ENCODE results near the gene DUSP28.

DUSP28 gene

DNA sequence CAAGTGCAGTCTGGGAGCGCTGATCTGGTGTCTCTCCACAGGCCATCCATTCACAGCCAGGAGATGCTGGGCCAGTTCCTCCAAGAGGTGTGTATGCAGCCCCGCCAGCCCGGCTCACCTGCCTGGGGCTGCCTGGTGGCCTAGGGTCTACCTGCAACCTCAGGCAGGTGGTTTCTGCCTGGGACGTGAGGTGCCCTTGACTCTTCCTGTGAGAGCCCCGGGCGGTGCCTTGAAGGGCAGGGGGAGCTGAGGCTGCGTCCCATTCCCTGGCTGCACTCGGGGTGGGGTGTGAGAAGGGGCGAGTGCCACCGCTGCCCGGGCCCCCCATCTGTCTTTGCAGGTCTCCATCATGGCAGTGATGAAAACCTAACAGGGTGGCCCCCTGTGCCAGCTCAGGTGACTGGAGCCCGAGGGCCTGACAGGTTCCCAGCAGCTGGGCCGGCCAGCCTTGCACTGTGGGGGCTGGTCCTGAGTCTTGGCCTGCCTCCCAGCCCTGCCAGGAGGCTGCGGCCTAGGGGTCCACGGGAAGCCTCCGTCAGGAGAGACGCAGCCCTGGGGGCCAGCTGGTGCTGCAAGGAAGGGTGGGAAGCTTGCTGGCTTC lies 38.3 kb downstream of the DUSP28 start:
- no peak for DNase-seq (ENCODE audit: low read depth, low spot score)

GRCh38 chr2:240599141-240599583 lies 39.0 kb downstream of the DUSP28 start:
- no peak for DNase-seq (ENCODE audit: low read depth, low spot score)

DNA sequence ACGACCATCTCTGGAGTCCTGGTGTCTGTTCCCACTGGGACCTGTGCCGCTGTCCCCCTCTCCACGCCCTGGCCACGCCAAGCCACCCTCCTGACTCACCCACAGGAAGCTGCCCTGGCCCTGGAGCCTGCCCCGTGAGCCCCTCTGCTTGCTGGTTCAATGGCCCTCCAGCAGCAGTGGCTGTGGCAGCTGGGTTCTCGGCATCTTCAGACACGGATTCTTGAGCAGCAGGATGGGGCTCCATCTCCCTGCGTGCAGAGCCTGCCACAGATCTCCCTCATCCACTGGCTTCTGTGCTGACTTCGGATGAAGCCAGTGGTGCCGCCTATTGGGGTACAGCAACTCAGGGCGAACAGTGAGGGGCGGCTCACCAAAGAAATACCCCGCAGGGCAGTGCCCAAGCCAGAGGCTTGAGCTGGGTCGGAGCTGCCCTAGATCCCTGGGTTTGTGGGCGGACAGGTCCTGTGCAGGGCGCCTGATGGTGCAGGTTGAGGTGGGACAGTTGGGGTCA lies 40.3 kb downstream of the DUSP28 start:
- DNase-seq (ENCODE audit: low read depth, low spot score), result no peak

DNA sequence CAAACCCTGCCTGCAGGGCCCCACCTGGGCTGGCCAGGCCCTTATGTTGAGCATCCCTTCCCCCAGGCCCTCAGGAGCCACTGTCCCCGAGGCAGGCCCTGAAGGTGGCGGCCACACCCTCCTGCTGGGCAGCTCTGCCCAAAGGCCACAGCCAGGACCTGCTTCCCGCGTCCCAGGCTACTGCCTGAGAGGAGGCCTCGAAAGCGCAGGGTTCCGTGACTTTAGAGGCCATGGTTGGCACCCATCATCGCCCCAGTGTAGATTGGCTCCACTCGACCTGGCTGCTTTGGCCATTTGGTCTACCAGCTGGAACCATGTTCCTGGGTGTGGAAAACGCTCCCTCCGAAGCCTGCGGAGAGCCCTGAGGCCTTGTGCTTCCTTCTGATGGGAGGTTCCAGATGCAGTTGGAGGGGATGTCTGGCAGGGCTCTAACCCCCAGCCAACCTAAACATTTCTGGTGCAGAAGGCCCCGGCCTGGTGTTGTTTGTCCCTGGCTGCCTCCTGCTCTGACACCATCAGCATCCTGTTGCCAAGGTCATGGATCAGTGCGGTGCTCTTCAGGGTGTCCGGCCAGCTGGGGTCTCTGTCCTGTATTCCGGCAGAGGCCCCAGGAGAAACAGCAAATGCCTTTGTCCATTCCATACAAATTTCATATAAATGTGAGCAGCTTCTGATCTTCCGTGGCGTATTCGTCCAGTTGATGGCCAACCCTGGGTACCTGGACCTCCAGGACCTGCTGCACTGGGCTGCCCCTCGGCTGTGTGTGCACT lies 41.1 kb downstream of the DUSP28 start:
- no peak for DNase-seq (ENCODE audit: low read depth, low spot score)

DNA sequence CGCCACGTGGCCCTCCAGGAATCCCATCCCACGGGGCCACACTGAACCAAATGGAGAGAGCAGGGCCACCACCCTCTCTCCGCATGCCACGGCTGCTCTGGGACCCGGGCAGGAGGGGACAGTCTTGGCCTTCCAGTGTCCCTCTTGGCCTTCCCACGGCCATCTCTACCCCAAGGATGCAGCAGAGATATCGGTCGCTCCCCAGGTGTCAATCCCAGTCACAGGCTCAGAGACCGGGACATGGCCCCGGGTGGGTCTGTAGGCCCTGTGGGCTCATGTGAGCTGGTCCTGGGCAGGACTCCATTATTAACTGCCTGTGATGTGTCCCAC lies 41.6 kb downstream of the DUSP28 start:
- DNase-seq (ENCODE audit: low read depth, low spot score), result no peak

- DNase-seq (ENCODE audit: low read depth, low spot score), result no peak
Measured at GRCh38 chr2:240602266-240603050, 42.3 kb downstream of the DUSP28 start.

DNA sequence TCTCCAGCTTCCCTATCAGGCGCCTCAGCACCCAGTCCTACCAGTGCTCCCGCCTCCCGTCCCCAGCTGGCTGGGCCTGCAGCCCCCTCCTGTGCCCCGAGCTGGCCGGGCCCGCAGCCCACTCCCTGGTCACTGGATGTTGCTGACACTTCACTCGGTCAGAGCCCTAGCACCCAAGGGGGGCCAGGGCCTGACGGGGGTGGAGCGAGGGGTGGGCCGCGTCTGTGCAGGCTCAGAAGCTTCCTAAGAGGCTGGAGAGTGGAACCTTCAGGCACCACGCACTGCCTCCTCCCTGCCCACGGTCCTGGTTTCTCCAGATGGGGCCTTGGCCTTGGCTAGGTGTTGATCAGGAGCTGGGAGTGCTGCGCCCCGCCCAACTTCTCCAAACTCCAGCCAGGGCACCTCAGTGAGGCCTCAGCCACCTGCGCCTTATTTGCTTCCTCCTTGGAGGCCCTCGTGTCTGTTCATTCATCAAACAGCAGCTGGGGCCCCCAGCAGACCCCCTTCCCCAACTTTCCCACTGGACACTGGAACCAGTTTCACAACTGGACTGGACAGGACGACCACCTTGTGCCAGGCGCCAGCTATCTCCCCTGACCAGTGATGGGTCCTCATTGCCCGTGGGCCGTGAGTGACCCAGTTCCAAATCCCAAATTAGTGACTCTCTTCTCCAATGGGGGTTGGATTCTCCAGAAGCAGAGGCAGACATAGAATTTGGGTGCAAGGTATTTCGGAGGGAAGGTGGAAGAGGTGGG lies 43.1 kb downstream of the DUSP28 start:
- no peak for DNase-seq (ENCODE audit: low read depth, low spot score)

GRCh38 chr2:240603846-240604245 lies 43.7 kb downstream of the DUSP28 start:
- DNase-seq (ENCODE audit: low read depth, low spot score), result no peak

DNA sequence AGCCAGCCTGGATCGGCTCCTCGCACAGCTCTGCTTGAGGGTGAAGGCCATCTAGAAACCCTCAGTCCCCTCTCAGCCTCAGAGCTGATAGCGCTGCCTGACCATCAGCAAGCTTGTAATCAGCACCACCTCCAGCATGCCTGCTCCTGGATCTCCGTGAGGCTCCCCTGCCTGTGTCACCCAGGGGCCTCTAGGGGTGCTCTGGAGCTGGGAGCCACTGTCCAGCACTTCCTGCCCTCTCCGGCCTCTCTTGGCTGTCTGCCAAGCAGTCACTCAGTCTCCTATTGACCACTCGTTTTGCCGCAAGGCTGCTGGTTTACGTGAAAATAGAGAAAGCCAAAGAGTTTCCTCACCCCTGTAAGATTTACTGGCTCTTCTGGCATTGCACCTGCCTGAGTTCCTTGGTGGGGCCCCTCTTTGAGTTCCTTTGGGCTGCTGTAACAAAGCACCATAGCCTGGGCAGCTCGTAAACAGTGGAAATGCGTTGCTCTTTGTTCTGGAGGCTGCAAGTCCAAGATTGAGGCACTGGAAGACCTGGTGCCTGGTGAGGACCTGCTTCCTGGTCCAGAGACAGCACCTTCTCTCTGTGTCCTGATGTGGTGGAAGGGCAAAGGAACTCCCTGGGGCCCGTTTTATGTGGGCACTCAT lies 44.3 kb downstream of the DUSP28 start:
- peak; percentile 70 for DNase-seq (ENCODE audit: low read depth, low spot score)

GRCh38 chr2:240604939-240605716 lies 45.0 kb downstream of the DUSP28 start:
- DNase-seq (ENCODE audit: low read depth, low spot score), result no peak

GRCh38 chr2:240605867-240606743 lies 45.9 kb downstream of the DUSP28 start:
- no peak for DNase-seq (ENCODE audit: low read depth, low spot score)

- no peak for DNase-seq (ENCODE audit: low read depth, low spot score)
Measured at GRCh38 chr2:240611601-240612210, 51.5 kb downstream of the DUSP28 start.
